GM12891 (cell line): ENCODE results near the gene DBI.

Experiments
- POLR2A ChIP-seq: IDR thresholded peaks from 2 replicates; pipeline ENCODE4 v1.6.1; 2011; ENCODE audit warnings: low read depth, low read length, control low read depth
- POLR2AphosphoS5 ChIP-seq: IDR thresholded peaks from 2 replicates; pipeline ENCODE4 v1.6.1; 2011; ENCODE audit warnings: low read depth, low read length, control low read depth
- POU2F2 ChIP-seq: IDR thresholded peaks from 2 replicates; pipeline ENCODE4 v1.6.1; 2011; ENCODE audit warnings: low read depth, mild to moderate bottlenecking, control low read depth, low read length, moderate library complexity
- SPI1 ChIP-seq: IDR thresholded peaks from 2 replicates; pipeline ENCODE4 v1.6.1; 2011; ENCODE audit warnings: low read depth, low read length, control low read depth
- TAF1 ChIP-seq: IDR thresholded peaks from 2 replicates; pipeline ENCODE4 v1.6.1; 2011; ENCODE audit warnings: low read depth, low read length, control low read depth

DNA sequence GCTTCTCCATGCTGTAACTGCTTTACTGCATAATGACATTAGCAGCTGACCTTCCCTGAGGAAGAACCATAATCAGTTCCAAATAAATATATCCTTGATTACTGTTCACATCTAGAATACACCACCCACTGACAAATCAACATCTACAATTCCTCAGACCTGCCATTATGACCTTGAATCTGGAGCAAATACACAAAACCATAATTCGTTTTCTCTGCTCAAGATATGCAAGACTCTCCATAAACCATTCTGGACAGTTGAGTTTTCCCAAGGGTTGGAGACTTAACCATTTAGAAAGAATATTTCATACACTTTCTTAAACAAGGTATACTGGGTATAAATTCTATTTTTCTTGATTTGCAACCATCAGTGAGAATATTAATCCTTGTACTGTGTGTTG, 11.9 kb upstream of the DBI start:
- TF ChIP-seq POLR2A (no peak), POU2F2 (no peak), TAF1 (no peak), POLR2AphosphoS5 (no peak), SPI1 (no peak)
